ENCODE results near the gene IQCE. TPM values are rescaled to one million over a fixed set of nuclear protein-coding genes. Genes with fewer than 3 reads are reported as not detected.

IQCE gene
- total and polyA plus RNA-seq, 8 donors = 14.7 to 25.1 (median 19.1) TPM

DNA sequence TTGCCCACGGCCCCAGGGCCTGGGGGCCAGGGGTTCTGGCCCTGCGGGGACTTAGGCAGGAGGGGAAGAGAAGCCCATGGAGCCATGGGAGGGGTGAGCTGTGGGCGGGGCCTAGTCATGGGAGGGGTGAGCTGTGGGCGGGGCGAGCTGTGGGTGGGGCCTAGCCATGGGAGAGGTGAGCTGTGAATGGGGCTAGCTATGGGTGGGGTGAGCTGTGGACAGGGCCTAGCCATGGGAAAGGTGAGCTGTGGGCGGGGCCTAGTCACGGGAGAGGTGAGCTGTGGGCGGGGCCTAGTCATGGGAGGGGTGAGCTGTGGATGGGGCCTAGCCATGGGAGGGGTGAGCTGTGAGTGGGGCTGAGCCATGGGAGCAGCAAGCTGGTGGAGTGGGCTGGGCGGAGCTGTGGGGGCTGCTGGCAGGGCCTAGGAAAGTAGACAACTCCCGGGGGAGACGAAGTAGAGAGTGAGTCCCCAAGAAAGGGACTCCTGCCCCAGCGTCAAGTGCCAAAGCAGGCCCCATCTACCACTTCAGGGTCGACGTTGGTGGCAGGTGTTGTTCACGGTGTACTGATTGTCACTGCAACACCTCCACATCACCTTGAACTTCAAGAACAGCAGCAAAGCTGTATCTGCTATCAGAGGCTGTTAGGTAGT is 53.8 kb downstream of the IQCE start:
- Histone ChIP-seq H3K4me3 (no peak overlapping the region), H3K27ac (no peak overlapping the region), H3K9me3 (no peaks in the 10 kb centered on the region), H3K27me3 (no peaks in the 10 kb centered on the region), H3K36me3 (peaks cover 0 to 6% of the 10 kb centered on the region in 2 donors), H3K4me1 (peaks cover 18 to 31% of the 10 kb centered on the region in 2 donors)
- ATAC-seq (no peak), DNase-seq (no peak)
- TF ChIP-seq CTCF (IDR thresholded peaks at IDR 0.05) = no peak
- intact Hi-C loops (cut with DNase I) = no loop called here

- no peaks in the 10 kb centered on the region for H3K9me3 ChIP-seq
- intact Hi-C loops (cut with DNase I) = no loop called here
- peaks cover 12 to 24% of the 10 kb centered on the region in 2 donors for H3K4me1 ChIP-seq
- DNase-seq (no peak), ATAC-seq (no peak)
- H3K27ac ChIP-seq = no peak overlapping the region
- H3K27me3 ChIP-seq = no peaks in the 10 kb centered on the region
- H3K4me3 ChIP-seq = no peak overlapping the region
- H3K36me3 ChIP-seq = peaks cover 0 to 5% of the 10 kb centered on the region in 2 donors
- TF ChIP-seq CTCF (IDR thresholded peaks at IDR 0.05) = no peak
These were observed 54.5 kb downstream of the IQCE start for GRCh38 chr7:2613098-2613930.

DNA sequence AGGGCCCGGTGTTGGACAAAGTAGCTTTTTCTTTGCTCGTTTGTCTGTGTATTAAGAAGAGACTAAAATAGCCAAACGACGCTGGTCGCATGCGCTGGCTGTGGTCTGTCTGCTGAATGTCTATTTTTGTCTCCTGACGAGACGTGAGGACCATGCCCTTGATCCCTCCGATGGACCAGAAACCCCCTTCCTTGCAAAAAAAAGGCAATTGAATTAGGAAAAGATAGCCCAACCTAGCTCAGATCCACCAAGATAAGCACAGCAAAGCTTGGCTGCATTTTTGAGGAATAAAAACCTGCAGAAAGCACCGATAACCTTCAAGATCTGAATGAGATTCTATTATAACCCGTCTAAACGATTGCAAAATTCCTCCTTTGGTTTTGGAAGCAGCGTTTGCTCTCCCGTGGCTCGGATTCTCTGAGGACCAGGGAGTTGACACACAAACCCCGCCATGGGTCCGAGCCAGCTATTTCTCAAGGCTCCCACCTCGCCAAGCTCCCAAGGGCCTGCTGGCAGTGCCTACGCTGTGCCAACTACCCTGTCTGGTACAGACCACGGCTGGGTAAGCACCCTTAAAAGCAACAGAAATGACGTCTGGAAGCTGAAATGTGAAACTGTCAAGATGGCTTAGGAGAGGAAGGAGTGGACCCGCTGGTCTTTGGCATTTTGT is 55.3 kb downstream of the IQCE start:
- TF ChIP-seq CTCF (IDR thresholded peaks at IDR 0.05) = no peak
- H3K4me1 ChIP-seq = peaks cover 16 to 17% of the 10 kb centered on the region in 2 donors
- H3K27me3 ChIP-seq = no peaks in the 10 kb centered on the region
- DNase-seq (peak in 2 of 4 donors; percentile 70 to 75), ATAC-seq (peak; percentile 77)
- no peak overlapping the region for H3K27ac ChIP-seq
- intact Hi-C loops (cut with DNase I) = no loop called here
- no peaks in the 10 kb centered on the region for H3K9me3 ChIP-seq
- peak overlapping the region in 1 of 2 donors; percentile 11 for H3K4me3 ChIP-seq
- peaks cover 0 to 5% of the 10 kb centered on the region in 2 donors for H3K36me3 ChIP-seq

DNA sequence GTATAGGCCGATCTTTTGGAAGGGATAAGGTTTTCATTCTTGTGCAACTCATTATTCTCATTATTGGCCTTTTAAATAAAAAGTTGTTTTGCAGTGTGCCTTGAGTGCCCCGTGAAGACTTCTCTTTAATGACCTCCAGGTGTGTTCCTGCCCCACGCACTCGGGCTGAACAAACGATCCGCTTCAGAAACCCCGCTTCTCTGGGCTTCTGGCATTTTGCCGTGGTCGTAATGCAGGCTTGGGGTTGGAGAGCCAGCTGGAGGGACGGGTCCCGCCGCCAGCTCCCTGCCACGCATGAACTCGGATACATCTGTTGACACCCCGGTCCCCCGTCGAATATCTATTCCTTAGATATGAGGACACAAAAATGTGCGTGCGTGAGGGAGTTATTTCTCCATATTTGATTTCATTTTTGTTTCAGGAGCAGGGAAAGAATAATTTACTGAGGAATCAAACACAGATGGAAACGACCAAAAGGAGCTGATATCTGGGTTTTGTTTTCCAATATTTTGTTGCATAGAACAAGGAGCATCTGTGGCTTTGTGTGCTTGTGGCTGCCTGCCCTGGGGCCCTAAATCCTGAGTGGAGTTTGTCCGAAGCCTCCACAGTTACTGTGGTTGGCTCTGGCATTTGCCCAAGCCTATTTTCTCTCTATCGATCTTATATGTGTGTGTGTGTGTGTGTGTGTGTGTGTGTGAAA is 56.0 kb downstream of the IQCE start:
- peaks cover 16 to 17% of the 10 kb centered on the region in 2 donors for H3K4me1 ChIP-seq
- H3K27me3 ChIP-seq = no peaks in the 10 kb centered on the region
- no peaks in the 10 kb centered on the region for H3K9me3 ChIP-seq
- H3K4me3 ChIP-seq = peak overlapping the region in 1 of 2 donors; percentile 11
- H3K36me3 ChIP-seq = peaks cover 0 to 5% of the 10 kb centered on the region in 2 donors
- peak in 1 of 4 donors; percentile 77 for DNase-seq
- no peak for TF ChIP-seq CTCF (IDR thresholded peaks at IDR 0.05)
- ATAC-seq = peak; percentile 6
- intact Hi-C loops (cut with DNase I) = no loop called here
- H3K27ac ChIP-seq = no peak overlapping the region

Measured in left lung (tissue), 10 donors.